ENCODE results near the gene SULF2. TPM values are rescaled to one million over a fixed set of nuclear protein-coding genes. Genes with fewer than 3 reads are reported as not detected.

The SULF2 gene
- total RNA-seq, 4 donors from 2014 or later: 16.5 to 49.4 (median 31.1) TPM

DNA sequence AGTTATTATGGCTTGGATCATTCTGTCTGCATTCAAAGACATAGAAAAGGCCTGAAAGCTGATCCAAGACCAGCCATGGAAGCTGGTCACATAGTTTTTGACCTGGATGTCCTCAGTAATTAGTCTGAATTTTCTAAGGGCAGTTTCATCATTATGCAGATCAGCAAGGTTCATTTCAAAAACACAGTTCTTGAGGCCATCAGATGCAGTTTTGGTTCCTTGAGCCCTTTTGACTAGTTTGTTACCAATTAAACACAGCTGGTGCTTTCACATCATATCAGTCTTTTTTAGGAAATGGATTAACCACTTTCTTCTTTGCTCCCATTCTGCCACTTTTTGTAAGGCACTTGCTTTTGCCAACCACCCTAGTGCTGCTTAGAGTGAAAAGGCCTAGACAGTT, 154.2 kb downstream of the SULF2 start:
- TF ChIP-seq, protein P1, sequence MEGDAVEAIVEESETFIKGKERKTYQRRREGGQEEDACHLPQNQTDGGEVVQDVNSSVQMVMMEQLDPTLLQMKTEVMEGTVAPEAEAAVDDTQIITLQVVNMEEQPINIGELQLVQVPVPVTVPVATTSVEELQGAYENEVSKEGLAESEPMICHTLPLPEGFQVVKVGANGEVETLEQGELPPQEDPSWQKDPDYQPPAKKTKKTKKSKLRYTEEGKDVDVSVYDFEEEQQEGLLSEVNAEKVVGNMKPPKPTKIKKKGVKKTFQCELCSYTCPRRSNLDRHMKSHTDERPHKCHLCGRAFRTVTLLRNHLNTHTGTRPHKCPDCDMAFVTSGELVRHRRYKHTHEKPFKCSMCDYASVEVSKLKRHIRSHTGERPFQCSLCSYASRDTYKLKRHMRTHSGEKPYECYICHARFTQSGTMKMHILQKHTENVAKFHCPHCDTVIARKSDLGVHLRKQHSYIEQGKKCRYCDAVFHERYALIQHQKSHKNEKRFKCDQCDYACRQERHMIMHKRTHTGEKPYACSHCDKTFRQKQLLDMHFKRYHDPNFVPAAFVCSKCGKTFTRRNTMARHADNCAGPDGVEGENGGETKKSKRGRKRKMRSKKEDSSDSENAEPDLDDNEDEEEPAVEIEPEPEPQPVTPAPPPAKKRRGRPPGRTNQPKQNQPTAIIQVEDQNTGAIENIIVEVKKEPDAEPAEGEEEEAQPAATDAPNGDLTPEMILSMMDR (IDR thresholded peaks at IDR 0.05; ENCODE audit: low read depth): no peak

DNA sequence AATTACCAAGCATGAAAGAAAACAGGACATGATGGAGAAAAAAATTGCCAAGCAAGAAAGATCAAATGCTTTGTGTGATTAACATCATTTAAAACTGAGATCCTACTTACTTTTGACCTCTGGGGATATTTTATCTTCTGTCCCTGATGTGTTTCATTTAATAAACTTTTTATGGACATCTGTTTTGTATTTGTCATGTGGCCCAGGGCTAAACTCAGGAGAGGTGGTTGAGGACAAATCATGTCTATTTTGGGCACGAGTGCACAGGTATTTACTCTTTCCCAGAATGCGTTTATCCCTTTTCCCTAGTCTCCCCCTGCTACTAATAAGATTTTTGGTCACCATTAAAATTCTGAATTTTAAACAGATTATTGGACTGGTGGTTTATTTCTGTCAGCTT, 155.4 kb downstream of the SULF2 start:
- TF ChIP-seq, protein P1 (IDR thresholded peaks at IDR 0.05; ENCODE audit: low read depth): no peak

DNA sequence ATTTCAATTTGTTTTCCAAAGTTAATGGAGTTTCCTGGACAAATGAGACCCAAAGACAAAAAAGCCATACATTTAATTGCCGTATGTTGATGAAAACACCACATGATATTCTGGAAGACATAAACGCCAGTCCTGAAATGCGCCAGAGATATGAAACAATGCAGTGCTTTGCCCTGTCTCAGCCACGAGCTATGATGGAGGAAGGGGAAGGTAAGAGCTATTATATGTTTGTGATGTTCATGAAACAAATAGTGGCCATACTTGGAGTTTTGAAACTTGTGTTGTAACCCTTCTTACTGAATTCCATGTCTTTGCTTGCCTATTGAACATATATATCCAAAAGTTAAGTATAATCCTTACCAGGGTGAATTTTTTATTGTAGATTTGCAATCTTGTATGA, 157.7 kb downstream of the SULF2 start:
- TF ChIP-seq, protein P1 (IDR thresholded peaks at IDR 0.05; ENCODE audit: low read depth): no peak

DNA sequence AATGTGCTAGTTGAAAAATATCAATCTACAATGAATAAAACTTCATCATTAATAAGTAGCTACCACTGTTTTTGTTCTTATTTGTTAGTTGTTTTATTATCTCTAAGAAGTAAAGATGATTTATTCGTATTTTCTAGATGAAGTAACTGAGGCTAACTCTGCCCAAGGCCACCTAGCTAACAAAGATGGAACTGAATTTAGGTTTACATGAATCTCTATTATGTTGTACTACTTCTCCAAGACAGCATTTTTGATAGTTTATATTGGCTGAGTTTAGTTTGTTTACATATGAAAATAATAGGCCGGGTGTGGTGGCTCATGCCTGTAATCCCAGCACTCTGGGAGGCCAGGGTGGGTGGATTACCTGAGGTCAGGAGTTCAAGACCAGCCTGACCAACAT, 162.1 kb downstream of the SULF2 start:
- TF ChIP-seq, protein P1 (IDR thresholded peaks at IDR 0.05; ENCODE audit: low read depth): no peak

DNA sequence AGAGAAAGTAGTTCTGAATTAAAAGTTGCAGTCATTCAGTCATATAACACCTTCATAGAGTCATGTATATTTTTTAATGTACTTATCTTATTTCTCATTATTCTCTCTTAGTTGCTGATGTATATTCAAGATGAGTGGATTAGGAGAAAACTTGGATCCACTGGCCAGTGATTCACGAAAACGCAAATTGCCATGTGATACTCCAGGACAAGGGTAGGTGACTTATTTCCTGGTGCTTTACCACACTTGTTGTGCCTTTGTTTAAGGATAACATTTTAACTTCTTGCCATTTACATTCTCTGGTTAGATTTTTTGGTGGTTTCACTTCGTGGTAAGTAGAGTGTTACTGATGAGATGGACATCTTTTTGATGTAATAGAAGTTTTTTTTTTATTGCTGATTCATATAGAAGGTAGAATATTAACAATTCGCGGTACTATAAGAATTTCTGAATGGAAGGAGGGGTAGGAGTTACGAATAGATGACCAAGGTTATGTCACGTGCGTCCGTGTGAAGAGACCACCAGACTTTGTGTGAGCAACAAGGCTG, 163.1 kb downstream of the SULF2 start:
- TF ChIP-seq, protein P1 (IDR thresholded peaks at IDR 0.05; ENCODE audit: low read depth): no peak

DNA sequence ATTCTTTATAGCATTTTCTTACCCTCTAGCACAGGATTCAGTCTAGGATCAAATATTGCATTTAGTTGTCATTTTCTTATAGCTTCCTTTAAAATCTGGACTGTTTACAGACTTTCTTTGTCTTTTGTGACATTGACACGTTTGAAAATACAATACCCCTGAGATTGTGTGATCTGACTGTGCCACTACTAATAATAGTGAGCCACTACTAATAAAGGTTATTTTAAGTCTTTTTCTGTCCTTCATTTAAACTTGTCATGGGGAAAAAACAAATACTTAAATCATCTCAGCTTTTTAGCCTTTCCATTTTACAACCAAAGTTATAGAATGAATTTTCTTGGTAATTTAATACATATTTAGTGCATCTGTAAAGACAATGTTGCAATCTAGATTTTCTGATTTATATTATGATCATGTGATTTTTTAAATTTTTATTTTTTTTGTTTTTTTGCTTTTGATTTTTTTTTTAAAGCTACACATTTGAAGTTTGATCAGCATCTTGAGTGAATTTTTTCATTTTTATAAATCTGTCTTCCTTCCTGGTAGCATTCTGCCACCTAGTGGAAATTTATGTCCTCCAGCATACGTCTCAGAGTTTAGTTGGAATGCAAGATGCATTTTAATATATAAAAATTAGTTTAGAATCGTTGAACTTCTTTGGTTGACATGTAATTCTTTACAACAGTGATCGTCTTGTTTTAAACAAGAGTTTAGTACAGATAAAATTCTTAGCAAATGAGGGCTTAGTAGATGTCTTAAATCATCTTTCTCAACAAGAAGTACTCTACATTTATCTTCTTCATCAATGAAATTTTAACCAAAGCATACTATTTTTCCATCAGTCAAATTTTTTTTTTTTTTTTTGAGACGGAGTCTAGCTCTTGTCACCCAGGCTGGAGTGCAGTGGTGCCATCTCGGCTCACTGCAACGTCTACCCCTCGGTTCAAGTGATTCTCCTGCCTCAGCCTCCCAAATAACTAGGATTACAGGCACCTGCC, 164.2 kb downstream of the SULF2 start:
- TF ChIP-seq, protein P1 (IDR thresholded peaks at IDR 0.05; ENCODE audit: low read depth): no peak

DNA sequence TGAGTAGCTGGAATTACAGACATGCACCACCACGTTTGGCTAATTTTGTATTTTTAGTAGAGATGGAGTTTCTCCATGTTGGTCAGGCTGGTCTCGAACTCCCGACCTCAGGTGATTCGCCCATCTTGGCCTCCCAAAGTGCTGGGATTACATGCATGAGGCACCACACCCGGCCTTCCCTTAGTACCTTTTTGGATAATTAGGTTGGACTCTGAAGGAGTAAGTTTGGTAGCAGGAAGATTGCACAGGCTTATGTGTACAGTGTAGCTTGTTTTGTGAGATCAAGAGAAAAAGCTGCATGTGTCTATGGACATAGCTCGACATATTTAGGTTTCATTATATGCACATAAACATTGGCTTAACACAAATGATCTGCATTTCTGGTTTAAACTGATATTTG, 166.8 kb downstream of the SULF2 start:
- TF ChIP-seq, protein P1 (IDR thresholded peaks at IDR 0.05; ENCODE audit: low read depth): no peak

Measured in subcutaneous adipose tissue (tissue), 4 donors.